Esophagus muscularis mucosa (tissue), 4 donors: ENCODE results near the gene ANXA6. TPM values are rescaled to one million over a fixed set of nuclear protein-coding genes. Genes with fewer than 3 reads are reported as not detected.

Experiments
- DNase-seq: peaks from one replicate; pipeline ENCODE4 v3.0.0-alpha.2; 2017; ENCODE audit errors: extremely low spot score
- H3K27ac ChIP-seq, 4 donors: fragments of 200-600 bp; sonication (generic); replicated peaks in 1 of 4; 1 replicate in 3 of 4; 2 replicates in 1 of 4; pipeline ENCODE4 v1.5.1; 2016 to 2019; ENCODE audit warnings: mild to moderate bottlenecking in 1 of 4
- H3K27me3 ChIP-seq, 4 donors: fragments of 200-600 bp; sonication (generic); one replicate each; pipeline versions ENCODE4 v1.5.1 to v1.6.0; 2016 to 2019
- H3K36me3 ChIP-seq, 4 donors: fragments of 200-600 bp; sonication (generic); one replicate each; pipeline ENCODE4 v1.5.1; 2016 to 2019
- H3K4me1 ChIP-seq, 4 donors: fragments of 200-600 bp; sonication (generic); one replicate each; pipeline ENCODE4 v1.5.1; 2016 to 2019
- H3K4me3 ChIP-seq, 4 donors: fragments of 200-600 bp; sonication (generic); 1 replicate in 2 of 4; 2 replicates in 2 of 4; pipeline ENCODE4 v1.5.1; 2016 to 2019; ENCODE audit warnings: mild to moderate bottlenecking in 4 of 4, moderate library complexity in 1 of 4
- H3K9me3 ChIP-seq, 4 donors: fragments of 200-600 bp; sonication (generic); 1 replicate in 3 of 4; 2 replicates in 1 of 4; pipeline ENCODE4 v1.5.1; 2016 to 2019
- CTCF ChIP-seq, 3 experiments: fragments of 200-600 bp in 2 of 3; fragments of 450-650 bp in 1 of 3; sonication (generic) in 2 of 3; IDR thresholded peaks; one replicate each; pipeline ENCODE4 v1.5.1; 2017 to 2019; ENCODE audit warnings: antibody characterized with exemption in 3 of 3, mild to moderate bottlenecking in 2 of 3, moderate library complexity in 1 of 3
- EP300 ChIP-seq: sonication (generic); formaldehyde crosslinking; IDR thresholded peaks from one replicate; pipeline ENCODE4 v1.6.1; 2017; ENCODE audit warnings: antibody characterized with exemption
- POLR2A ChIP-seq: fragments of 450-650 bp; IDR thresholded peaks from one replicate; pipeline ENCODE4 v1.6.1; 2017; ENCODE audit warnings: antibody characterized with exemption, moderate library complexity, mild to moderate bottlenecking, low read depth
- POLR2AphosphoS5 ChIP-seq, 2 donors: sonication (generic); formaldehyde crosslinking; IDR thresholded peaks; one replicate each; pipeline ENCODE4 v1.6.1; 2017; ENCODE audit warnings: antibody characterized with exemption in 2 of 2
- WGBS: methylation state at CpG from one replicate; pipeline ENCODE4 v1.1.5; 2018; 5-methylcytosine and 5-hydroxymethylcytosine counted together
- intact Hi-C: fragments of 100-400 bp; cut with DNase I; formaldehyde crosslinking; loops from one replicate; pipeline ENCODE4 v1.15.1; 2023
- total RNA-seq, 4 donors: library from RNA; depleted of rRNA; stranded (reverse); fragments of >200 nt; gene quantifications; one replicate each; pipeline versions ENCODE4 v1.1.0 to v1.2.1, GENCODE V29; 2016

ANXA6 gene
- total RNA-seq, 4 donors from 2014 or later = 232 to 442 (median 374) TPM

GRCh38 chr5:151106509-151106908 is 51.1 kb downstream of the ANXA6 start:
- intact Hi-C loops = no loop called here
- TF ChIP-seq POLR2AphosphoS5 (IDR thresholded peaks at IDR 0.05) (no peak), POLR2A (no peak), CTCF (IDR thresholded peaks at IDR 0.05) (no peak), EP300 (no peak)
- Histone ChIP-seq H3K4me1 (peaks cover 51 to 66% (median 57%) of the 10 kb centered on the region in 4 donors), H3K36me3 (peaks cover 15 to 88% (median 75%) of the 10 kb centered on the region in 4 donors), H3K27ac (peak overlapping the region; percentile 73 to 88 (median 87)), H3K9me3 (no peaks in the 10 kb centered on the region), H3K4me3 (no peak overlapping the region), H3K27me3 (no peaks in the 10 kb centered on the region)
- no peak for DNase-seq
- WGBS = 93% methylated on average over 2 of the region's 2 CpGs

- Histone ChIP-seq H3K36me3 (peaks cover 15 to 88% (median 75%) of the 10 kb centered on the region in 4 donors), H3K4me3 (no peak overlapping the region), H3K9me3 (no peaks in the 10 kb centered on the region), H3K27ac (peak overlapping the region; percentile 73 to 88 (median 87)), H3K27me3 (no peaks in the 10 kb centered on the region), H3K4me1 (peaks cover 49 to 68% (median 57%) of the 10 kb centered on the region in 4 donors)
- intact Hi-C loops = no loop called here
- DNase-seq = no peak
- TF ChIP-seq EP300 (no peak), POLR2AphosphoS5 (IDR thresholded peaks at IDR 0.05) (no peak), POLR2A (no peak), CTCF (IDR thresholded peaks at IDR 0.05) (no peak)
- 83% methylated on average over 5 of the region's 5 CpGs for WGBS
These were observed 51.5 kb downstream of the ANXA6 start for GRCh38 chr5:151106043-151106442.

GRCh38 chr5:151105561-151105960 is 52.0 kb downstream of the ANXA6 start:
- WGBS = 77% methylated on average over 2 of the region's 2 CpGs
- intact Hi-C loops = no loop called here
- H3K36me3 ChIP-seq = peaks cover 15 to 88% (median 75%) of the 10 kb centered on the region in 4 donors
- peak overlapping the region; percentile 73 to 88 (median 87) for H3K27ac ChIP-seq
- H3K9me3 ChIP-seq = no peaks in the 10 kb centered on the region
- no peak for DNase-seq
- H3K4me3 ChIP-seq = no peak overlapping the region
- peaks cover 48 to 68% (median 57%) of the 10 kb centered on the region in 4 donors for H3K4me1 ChIP-seq
- no peak for TF ChIP-seq EP300
- TF ChIP-seq CTCF (IDR thresholded peaks at IDR 0.05) = no peak
- TF ChIP-seq POLR2A = no peak
- TF ChIP-seq POLR2AphosphoS5 (IDR thresholded peaks at IDR 0.05) = no peak
- H3K27me3 ChIP-seq = no peaks in the 10 kb centered on the region

GRCh38 chr5:151104795-151105194 is 52.8 kb downstream of the ANXA6 start:
- 47% methylated on average over 4 of the region's 5 CpGs for WGBS
- intact Hi-C loops = no loop called here
- H3K36me3 ChIP-seq = peaks cover 7 to 87% (median 68%) of the 10 kb centered on the region in 4 donors

More at GRCh38 chr5:151104795-151105194, 52.8 kb downstream of the ANXA6 start:
- TF ChIP-seq CTCF (IDR thresholded peaks at IDR 0.05) (no peak), POLR2A (no peak), POLR2AphosphoS5 (IDR thresholded peaks at IDR 0.05) (peak; percentile 70 to 84), EP300 (peak; percentile 31)
- no peak for DNase-seq
- H3K27me3 ChIP-seq = no peaks in the 10 kb centered on the region
- peak overlapping the region; percentile 73 to 88 (median 87) for H3K27ac ChIP-seq
- H3K4me3 ChIP-seq = no peak overlapping the region
- no peaks in the 10 kb centered on the region for H3K9me3 ChIP-seq
- peaks cover 48 to 68% (median 60%) of the 10 kb centered on the region in 4 donors for H3K4me1 ChIP-seq
